HepG2 (cell line): Measurements from ENCODE around the gene CCDC88B. TPM values are rescaled to one million over a fixed set of nuclear protein-coding genes. Genes with fewer than 3 reads are reported as not detected.

Experiments
- EED ChIP-seq: sonication (generic); formaldehyde crosslinking; IDR thresholded peaks from 2 replicates; pipeline ENCODE4 v1.5.0; 2020; ENCODE audit warnings: mild to moderate bottlenecking, missing genetic modification reagents
- FOSL2 ChIP-seq: sonication (generic); formaldehyde crosslinking; IDR thresholded peaks from 2 replicates; pipeline ENCODE4 v1.4.0; 2020; ENCODE audit warnings: missing genetic modification reagents
- HDAC2 ChIP-seq: sonication (generic); formaldehyde crosslinking; IDR thresholded peaks from 2 replicates; pipeline ENCODE4 v1.4.0; 2020; ENCODE audit warnings: missing genetic modification reagents
- HIC2 ChIP-seq: sonication (generic); formaldehyde crosslinking; IDR thresholded peaks from 2 replicates; pipeline ENCODE4 v1.9.0; 2022; ENCODE audit warnings: low read depth, missing genetic modification reagents
- JUN ChIP-seq: sonication (generic); formaldehyde crosslinking; IDR thresholded peaks from 2 replicates; pipeline ENCODE4 v1.4.0; 2020; ENCODE audit warnings: mild to moderate bottlenecking, missing genetic modification reagents
- LCORL ChIP-seq, 2 experiments: fragments of 450-650 bp in 1 of 2; sonication (generic) in 1 of 2; formaldehyde crosslinking in 1 of 2; IDR thresholded peaks; 2 replicates each; pipeline versions ENCODE4 v1.5.0 to v1.6.1; 2017 to 2020; ENCODE audit warnings: antibody characterized with exemption in 1 of 2, missing genetic modification reagents in 1 of 2
- MAZ ChIP-seq, 2 experiments: sonication (generic) in 1 of 2; formaldehyde crosslinking in 1 of 2; IDR thresholded peaks; 2 replicates each; pipeline versions ENCODE4 v1.5.0 to v1.6.1; 2012 to 2020; ENCODE audit warnings: low read depth in 2 of 2, mild to moderate bottlenecking in 2 of 2, borderline replicate concordance in 1 of 2, improper control_type of control experiment in 1 of 2, low read length in 1 of 2, missing genetic modification reagents in 1 of 2, moderate library complexity in 1 of 2
- PATZ1 ChIP-seq: sonication (generic); formaldehyde crosslinking; IDR thresholded peaks from 2 replicates; pipeline ENCODE4 v1.4.0; 2020; ENCODE audit warnings: missing genetic modification reagents
- SIN3A ChIP-seq: IDR thresholded peaks from 2 replicates; pipeline ENCODE4 v1.6.1; 2011; ENCODE audit warnings: low read depth, mild to moderate bottlenecking, control low read depth, low read length, borderline replicate concordance
- SRSF9 ChIP-seq: fragments of 200-400 bp; formaldehyde crosslinking; IDR thresholded peaks from 2 replicates; pipeline ENCODE4 v1.6.1; 2018; ENCODE audit warnings: borderline replicate concordance, mild to moderate bottlenecking, low read depth, low read length; ENCODE audit not compliant: insufficient read depth, poor library complexity, severe bottlenecking
- TCF12 ChIP-seq, 2 experiments: fragments of 450-650 bp in 1 of 2; sonication (generic) in 1 of 2; formaldehyde crosslinking in 1 of 2; IDR thresholded peaks; 2 replicates each; pipeline versions ENCODE4 v1.6.1 to v1.8.0; 2017 to 2022; ENCODE audit warnings: antibody characterized with exemption in 1 of 2, mild to moderate bottlenecking in 1 of 2, missing genetic modification reagents in 1 of 2, moderate library complexity in 1 of 2
- TFAP4 ChIP-seq: sonication (generic); IDR thresholded peaks from 2 replicates; pipeline ENCODE4 v1.6.1; 2016; ENCODE audit warnings: low read depth, borderline replicate concordance
- ZFP91 ChIP-seq: sonication (generic); formaldehyde crosslinking; IDR thresholded peaks from 2 replicates; pipeline ENCODE4 v1.9.0; 2022; ENCODE audit warnings: missing genetic modification reagents, mild to moderate bottlenecking, borderline replicate concordance
- ZNF121 ChIP-seq: sonication (generic); formaldehyde crosslinking; IDR thresholded peaks from 2 replicates; pipeline ENCODE4 v1.5.0; 2020; ENCODE audit warnings: mild to moderate bottlenecking, missing genetic modification reagents
- ZNF235 ChIP-seq: sonication (generic); formaldehyde crosslinking; IDR thresholded peaks from 2 replicates; pipeline ENCODE4 v1.8.1; 2023; ENCODE audit warnings: mild to moderate bottlenecking, missing genetic modification reagents, borderline replicate concordance
- ZNF275 ChIP-seq: sonication (generic); formaldehyde crosslinking; IDR thresholded peaks from 2 replicates; pipeline ENCODE4 v1.8.0; 2022; ENCODE audit warnings: missing genetic modification reagents, mild to moderate bottlenecking, inconsistent platforms, borderline replicate concordance
- ZNF772 ChIP-seq: sonication (generic); formaldehyde crosslinking; IDR thresholded peaks from 2 replicates; pipeline ENCODE4 v1.5.0; 2020; ENCODE audit warnings: mild to moderate bottlenecking, missing genetic modification reagents
- ZSCAN25 ChIP-seq: sonication (generic); formaldehyde crosslinking; IDR thresholded peaks from 2 replicates; pipeline ENCODE4 v1.8.0; 2022; ENCODE audit warnings: mild to moderate bottlenecking, missing genetic modification reagents
- ZSCAN31 ChIP-seq: sonication (generic); formaldehyde crosslinking; IDR thresholded peaks from 2 replicates; pipeline ENCODE4 v1.5.0; 2020; ENCODE audit warnings: low read depth, mild to moderate bottlenecking, missing genetic modification reagents
- polyA plus RNA-seq, 8 experiments: library from polyadenylated mRNA; depleted of rRNA in 3 of 8; stranded (reverse) in 7 of 8; unstranded in 1 of 8; fragments of >200 nt; fragmentation: Illumina TruSeq in 4 of 8; extraction: Trizol in 4 of 8; gene quantifications; 2 replicates each; pipeline versions ENCODE4 v1.2.1 to v1.2.3, GENCODE V29; 2011 to 2016; ENCODE audit warnings: low read depth in 4 of 8, missing spikeins in 1 of 8, mixed read lengths in 1 of 8; ENCODE audit not compliant: insufficient read depth in 1 of 8
- total RNA-seq, 5 experiments: library from RNA; depleted of rRNA; stranded (reverse); fragments of >200 nt; fragmentation: Illumina TruSeq; extraction: Trizol; gene quantifications; 2 replicates each; pipeline ENCODE4 v1.2.3, GENCODE V29; 2016; ENCODE audit warnings: low read depth in 1 of 5

CCDC88B gene
- total and polyA plus RNA-seq, 2 of the 13 experiments (the other 11 are each of a cell fraction or from before 2014, with no cell fraction given): 3.6 to 4.8 TPM

- TF ChIP-seq PATZ1 (CRISPR knock-in tag) (peak; percentile 52), HIC2 (CRISPR knock-in tag) (peak; percentile 46; the same call in 1 of the 2 replicates), JUN (no peak), ZNF235 (0 out of 2 replicates have a peak, but pooled peaks have one; percentile 20), TCF12 (IDR thresholded peaks at IDR 0.05) (no peak), TCF12 (CRISPR knock-in tag; IDR thresholded peaks at IDR 0.05) (no peak), ZSCAN31 (CRISPR knock-in tag) (0 out of 2 replicates have a peak, but pooled peaks have one; percentile 37), TFAP4 (peak; percentile 70; the same call in 1 of the 2 replicates), HDAC2 (no peak), SRSF9 (no peak), LCORL (IDR thresholded peaks at IDR 0.05) (no peak), LCORL (CRISPR knock-in tag; IDR thresholded peaks at IDR 0.05) (peak; percentile 50; the same call in 1 of the 2 replicates), ZNF121 (no peak), FOSL2 (CRISPR knock-in tag) (peak; percentile 80), ZNF772 (CRISPR knock-in tag) (peak; percentile 45; the same call in 1 of the 2 replicates), SIN3A (0 out of 2 replicates have a peak, but pooled peaks have one; percentile 54), MAZ (IDR thresholded peaks at IDR 0.05; ENCODE audit: borderline replicate concordance, low read depth, low read length) (no peak), MAZ (CRISPR knock-in tag; IDR thresholded peaks at IDR 0.05; ENCODE audit: low read depth) (peak; percentile 73), ZSCAN25 (CRISPR knock-in tag) (0 out of 2 replicates have a peak, but pooled peaks have one; percentile 15), ZNF275 (CRISPR knock-in tag) (0 out of 2 replicates have a peak, but pooled peaks have one; percentile 13), EED (CRISPR knock-in tag) (0 out of 2 replicates have a peak, but pooled peaks have one; percentile 79), ZFP91 (CRISPR knock-in tag) (peak; percentile 56; the same call in 1 of the 2 replicates)
Measured at GRCh38 chr11:64357904-64358535, 18.0 kb downstream of the CCDC88B start (continued).
